ENCODE measurements around the gene TMED3. TPM values are rescaled to one million over a fixed set of nuclear protein-coding genes. Genes with fewer than 3 reads are reported as not detected.

Gene TMED3
- total and polyA plus RNA-seq, 2 donors (not counting 3 experiments of a cell fraction or from before 2014, with no cell fraction given): 105 to 322 TPM

DNA sequence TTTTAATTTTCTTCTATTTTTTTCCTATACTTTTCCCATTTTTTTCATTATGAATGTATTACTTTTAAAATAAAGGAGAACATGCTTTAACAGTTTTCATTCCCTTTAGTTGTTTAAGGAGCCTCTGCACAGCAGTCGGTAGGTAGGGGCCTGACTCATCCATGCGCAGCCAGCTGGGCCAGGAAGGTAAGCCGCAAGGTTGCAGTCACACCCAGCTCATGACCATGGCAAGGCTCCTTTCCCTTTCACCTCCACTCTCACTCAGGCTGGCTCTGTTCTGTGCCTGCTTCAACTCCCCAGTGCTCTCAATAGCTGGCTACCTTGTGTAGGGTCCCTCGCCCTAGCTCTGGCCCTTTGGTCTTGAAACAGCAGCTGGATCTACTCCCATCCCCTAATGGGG is 45.7 kb upstream of the TMED3 start:
- H2AFZ ChIP-seq (ENCODE audit: low read depth, low read length): no peak overlapping the region
- no TSS peak for BruUV-seq (replicated peaks)
- no peak overlapping the region for H3K4me2 ChIP-seq (ENCODE audit: insufficient read depth, low read length)
- no peaks in the 10 kb centered on the region for H3K9me1 ChIP-seq (replicated peaks; ENCODE audit: control insufficient read depth, extremely low read depth, insufficient read depth, low read length)
- H4K20me1 ChIP-seq (replicated peaks; ENCODE audit: control insufficient read depth, extremely low read depth, insufficient read depth, low read length): peaks cover 2% of the 10 kb centered on the region
- H3K4me3 ChIP-seq (replicated peaks in 1 of 3; ENCODE audit: insufficient read depth in 1 of 3, low read depth in 1 of 3, low read length in 3 of 3): no peak overlapping the region
- DNase-seq (ENCODE audit: low read depth, low spot score): no peak
- intact Hi-C loops (cut with micrococcal nuclease): no loop called here
- H3K27ac ChIP-seq (ENCODE audit: insufficient read depth, low read depth, low read length): no peak overlapping the region
- H3K9ac ChIP-seq (replicated peaks; ENCODE audit: extremely low read depth, insufficient read depth, low read length): no peak overlapping the region
- TF ChIP-seq FOS (IDR thresholded peaks at IDR 0.05; ENCODE audit: borderline replicate concordance, insufficient read depth, low read length) (no peak), MYC (IDR thresholded peaks at IDR 0.05; ENCODE audit: low read depth, low read length) (no peak), POLR2A (IDR thresholded peaks at IDR 0.05; ENCODE audit: low read depth, low read length) (no peak), EZH2 (IDR thresholded peaks at IDR 0.05; ENCODE audit: borderline replicate concordance, low read depth, low read length, severe bottlenecking) (no peak), GATA2 (IDR thresholded peaks at IDR 0.05; ENCODE audit: insufficient read depth, insufficient read length, low read depth, low read length) (no peak), POLR2AphosphoS5 (IDR thresholded peaks at IDR 0.05; ENCODE audit: insufficient read depth, low read depth, low read length) (no peak)
- TF ChIP-seq, protein P1, sequence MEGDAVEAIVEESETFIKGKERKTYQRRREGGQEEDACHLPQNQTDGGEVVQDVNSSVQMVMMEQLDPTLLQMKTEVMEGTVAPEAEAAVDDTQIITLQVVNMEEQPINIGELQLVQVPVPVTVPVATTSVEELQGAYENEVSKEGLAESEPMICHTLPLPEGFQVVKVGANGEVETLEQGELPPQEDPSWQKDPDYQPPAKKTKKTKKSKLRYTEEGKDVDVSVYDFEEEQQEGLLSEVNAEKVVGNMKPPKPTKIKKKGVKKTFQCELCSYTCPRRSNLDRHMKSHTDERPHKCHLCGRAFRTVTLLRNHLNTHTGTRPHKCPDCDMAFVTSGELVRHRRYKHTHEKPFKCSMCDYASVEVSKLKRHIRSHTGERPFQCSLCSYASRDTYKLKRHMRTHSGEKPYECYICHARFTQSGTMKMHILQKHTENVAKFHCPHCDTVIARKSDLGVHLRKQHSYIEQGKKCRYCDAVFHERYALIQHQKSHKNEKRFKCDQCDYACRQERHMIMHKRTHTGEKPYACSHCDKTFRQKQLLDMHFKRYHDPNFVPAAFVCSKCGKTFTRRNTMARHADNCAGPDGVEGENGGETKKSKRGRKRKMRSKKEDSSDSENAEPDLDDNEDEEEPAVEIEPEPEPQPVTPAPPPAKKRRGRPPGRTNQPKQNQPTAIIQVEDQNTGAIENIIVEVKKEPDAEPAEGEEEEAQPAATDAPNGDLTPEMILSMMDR (IDR thresholded peaks at IDR 0.05; ENCODE audit: extremely low read depth in 1 of 2, insufficient read depth in 1 of 2, low read depth in 1 of 2, low read length in 2 of 2): no peak
- TF ChIP-seq, protein P2, sequence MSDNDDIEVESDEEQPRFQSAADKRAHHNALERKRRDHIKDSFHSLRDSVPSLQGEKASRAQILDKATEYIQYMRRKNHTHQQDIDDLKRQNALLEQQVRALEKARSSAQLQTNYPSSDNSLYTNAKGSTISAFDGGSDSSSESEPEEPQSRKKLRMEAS (IDR thresholded peaks at IDR 0.05; ENCODE audit: insufficient read depth, insufficient read length): no peak
- CTCF ChIA-PET: no interaction called here
- H3K4me1 ChIP-seq (ENCODE audit: control insufficient read depth, extremely low read depth, insufficient read depth, low read length): no peaks in the 10 kb centered on the region
- dilution Hi-C loops (cut with MboI; ENCODE audit: extremely low pct_ligation_motif_present, low sequenced_read_pairs): no loop called here
- no peak for FAIRE-seq
- no peaks in the 10 kb centered on the region for H3K79me2 ChIP-seq (ENCODE audit: control insufficient read depth, insufficient read depth, low read length)
- no peaks in the 10 kb centered on the region for H3K36me3 ChIP-seq (ENCODE audit: control insufficient read depth in 2 of 2, extremely low read depth in 1 of 2, insufficient read depth in 2 of 2, low read length in 2 of 2)
- POLR2A ChIA-PET: no interaction called here
- H3K27me3 ChIP-seq (ENCODE audit: control insufficient read depth in 2 of 2, insufficient read depth in 2 of 2, low read length in 2 of 2): no peaks in the 10 kb centered on the region
- no peaks in the 10 kb centered on the region for H3K9me3 ChIP-seq (replicated peaks; ENCODE audit: control insufficient read depth, insufficient read depth, low read length)
